Keratinocyte (primary cell): ENCODE results near the gene CNTD1.

Experiments used
- EZH2 ChIP-seq: IDR thresholded peaks from one replicate; pipeline ENCODE4 v1.6.1; 2012; ENCODE audit warnings: inconsistent platforms, mild to moderate bottlenecking, low read length, moderate library complexity
- TF ChIP-seq, protein P1 (sequence below), 3 experiments: IDR thresholded peaks in 1 of 3; conservative IDR thresholded peaks in 1 of 3; optimal IDR thresholded peaks in 1 of 3; 2 replicates in 2 of 3; 3 replicates in 1 of 3; pipeline versions ENCODE3 to v1.5.1; 2011; ENCODE audit warnings: low read length in 3 of 3, mild to moderate bottlenecking in 3 of 3, moderate library complexity in 2 of 3, control low read depth in 1 of 3, inconsistent platforms in 1 of 3; ENCODE audit not compliant: insufficient read depth in 2 of 3; ENCODE audit errors: extremely low read depth in 1 of 3

DNA sequence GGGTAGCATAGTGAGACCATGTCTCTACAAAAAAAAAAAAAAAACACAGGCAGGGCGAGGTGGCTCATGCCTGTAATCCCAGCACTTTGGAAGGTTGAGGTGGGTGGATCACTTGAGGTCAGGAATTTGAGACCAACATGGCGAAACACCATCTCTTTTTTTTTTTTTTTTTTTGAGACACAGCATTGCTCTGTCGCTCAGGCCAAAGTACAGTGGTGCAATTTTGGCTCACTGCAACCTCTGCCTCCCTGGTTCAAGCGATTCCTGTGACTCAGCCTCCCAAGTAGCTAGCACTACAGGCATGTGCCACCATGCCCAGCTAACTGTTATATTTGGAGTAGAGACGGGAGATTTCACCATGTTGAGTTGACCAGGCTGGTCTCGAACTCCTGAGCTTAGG, 32.5 kb upstream of the CNTD1 start:
- no peak for TF ChIP-seq EZH2
- TF ChIP-seq, protein P1, sequence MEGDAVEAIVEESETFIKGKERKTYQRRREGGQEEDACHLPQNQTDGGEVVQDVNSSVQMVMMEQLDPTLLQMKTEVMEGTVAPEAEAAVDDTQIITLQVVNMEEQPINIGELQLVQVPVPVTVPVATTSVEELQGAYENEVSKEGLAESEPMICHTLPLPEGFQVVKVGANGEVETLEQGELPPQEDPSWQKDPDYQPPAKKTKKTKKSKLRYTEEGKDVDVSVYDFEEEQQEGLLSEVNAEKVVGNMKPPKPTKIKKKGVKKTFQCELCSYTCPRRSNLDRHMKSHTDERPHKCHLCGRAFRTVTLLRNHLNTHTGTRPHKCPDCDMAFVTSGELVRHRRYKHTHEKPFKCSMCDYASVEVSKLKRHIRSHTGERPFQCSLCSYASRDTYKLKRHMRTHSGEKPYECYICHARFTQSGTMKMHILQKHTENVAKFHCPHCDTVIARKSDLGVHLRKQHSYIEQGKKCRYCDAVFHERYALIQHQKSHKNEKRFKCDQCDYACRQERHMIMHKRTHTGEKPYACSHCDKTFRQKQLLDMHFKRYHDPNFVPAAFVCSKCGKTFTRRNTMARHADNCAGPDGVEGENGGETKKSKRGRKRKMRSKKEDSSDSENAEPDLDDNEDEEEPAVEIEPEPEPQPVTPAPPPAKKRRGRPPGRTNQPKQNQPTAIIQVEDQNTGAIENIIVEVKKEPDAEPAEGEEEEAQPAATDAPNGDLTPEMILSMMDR (optimal IDR thresholded peaks at IDR 0.05 in 1 of 3, IDR thresholded peaks at IDR 0.05 in 1 of 3, conservative IDR thresholded peaks at IDR 0.05 in 1 of 3; ENCODE audit: extremely low read depth in 1 of 3, insufficient read depth in 2 of 3, low read length in 3 of 3): no peak
